ENCODE measurements around the gene RAB9A.
"Not testable (repeated sequence)": the region's sequence is repeated elsewhere in the genome, so short reads cannot be mapped to it uniquely, and the experiment has no call there.

Gene RAB9A

GRCh38 chrX:13726583-13726982 is 37.7 kb downstream of the RAB9A start:
- DNase-seq, H3K27ac Mint-ChIP-seq, H3K4me3 Mint-ChIP-seq, H3K9me3 Mint-ChIP-seq, CTCF ChIA-PET, H3K27me3 Mint-ChIP-seq: not testable (repeated sequence)
- Mint-ChIP-seq H3K4me1 (peaks cover 69% of the 10 kb centered on the region), H3K36me3 (peaks cover 77% of the 10 kb centered on the region)

DNA sequence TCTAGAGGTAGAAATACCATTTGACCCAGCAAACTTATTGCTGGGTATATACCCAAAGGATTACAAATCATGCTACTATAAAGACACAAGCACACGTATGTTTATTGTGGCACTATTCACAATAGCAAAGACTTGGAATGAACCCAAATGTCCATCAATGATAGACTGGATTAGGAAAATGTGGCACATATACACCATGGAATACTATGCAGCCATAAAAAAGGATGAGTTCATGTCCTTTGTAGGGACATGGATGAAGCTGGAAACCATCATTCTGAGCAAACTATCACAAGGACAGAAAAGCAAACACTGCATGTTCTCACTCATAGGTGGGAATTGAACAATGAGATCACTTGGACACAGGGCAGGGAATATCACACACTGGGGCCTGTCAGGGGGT is 41.6 kb downstream of the RAB9A start:
- H3K27ac Mint-ChIP-seq, DNase-seq, H3K9me3 Mint-ChIP-seq, H3K4me3 Mint-ChIP-seq, H3K27me3 Mint-ChIP-seq, CTCF ChIA-PET: not testable (repeated sequence)
- Mint-ChIP-seq H3K4me1 (peaks cover 73% of the 10 kb centered on the region), H3K36me3 (peaks cover 74% of the 10 kb centered on the region)

- Mint-ChIP-seq H3K36me3 (peaks cover 60% of the 10 kb centered on the region), H3K4me1 (peaks cover 68% of the 10 kb centered on the region), H3K9me3 (peaks cover 4% of the 10 kb centered on the region), H3K27me3 (no peaks in the 10 kb centered on the region), H3K27ac (peak overlapping the region; percentile 22), H3K4me3 (peak overlapping the region; percentile 99)
- CTCF ChIA-PET: no interaction called here
- no peak for DNase-seq
Measured at GRCh38 chrX:13732246-13733067, 43.5 kb downstream of the RAB9A start.

DNA sequence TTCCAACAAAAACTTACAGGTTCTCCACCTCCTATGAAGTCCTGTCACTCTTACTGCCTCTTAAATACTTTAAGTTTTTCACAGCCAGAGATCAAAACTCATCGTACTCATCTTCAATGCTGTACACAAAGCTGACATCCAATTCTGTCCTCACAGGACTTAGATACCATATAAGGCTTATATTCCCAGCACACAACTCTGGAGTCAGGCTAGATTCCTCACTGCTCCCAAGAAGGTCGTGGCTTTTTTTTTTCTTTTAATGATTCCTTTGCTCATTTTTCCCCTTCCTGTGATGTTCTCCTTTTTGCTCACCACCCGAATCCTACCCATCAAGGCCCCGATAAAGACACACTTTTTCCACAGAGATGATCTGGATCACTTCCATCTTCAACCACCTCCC is 44.6 kb downstream of the RAB9A start:
- CTCF ChIA-PET: no interaction called here
- H3K36me3 Mint-ChIP-seq: peaks cover 50% of the 10 kb centered on the region
- H3K4me1 Mint-ChIP-seq: peaks cover 59% of the 10 kb centered on the region
- peak overlapping the region; percentile 97 for H3K27ac Mint-ChIP-seq
- no peaks in the 10 kb centered on the region for H3K27me3 Mint-ChIP-seq
- peak overlapping the region; percentile 99 for H3K4me3 Mint-ChIP-seq
- no peak for DNase-seq
- H3K9me3 Mint-ChIP-seq: peaks cover 2% of the 10 kb centered on the region

DNA sequence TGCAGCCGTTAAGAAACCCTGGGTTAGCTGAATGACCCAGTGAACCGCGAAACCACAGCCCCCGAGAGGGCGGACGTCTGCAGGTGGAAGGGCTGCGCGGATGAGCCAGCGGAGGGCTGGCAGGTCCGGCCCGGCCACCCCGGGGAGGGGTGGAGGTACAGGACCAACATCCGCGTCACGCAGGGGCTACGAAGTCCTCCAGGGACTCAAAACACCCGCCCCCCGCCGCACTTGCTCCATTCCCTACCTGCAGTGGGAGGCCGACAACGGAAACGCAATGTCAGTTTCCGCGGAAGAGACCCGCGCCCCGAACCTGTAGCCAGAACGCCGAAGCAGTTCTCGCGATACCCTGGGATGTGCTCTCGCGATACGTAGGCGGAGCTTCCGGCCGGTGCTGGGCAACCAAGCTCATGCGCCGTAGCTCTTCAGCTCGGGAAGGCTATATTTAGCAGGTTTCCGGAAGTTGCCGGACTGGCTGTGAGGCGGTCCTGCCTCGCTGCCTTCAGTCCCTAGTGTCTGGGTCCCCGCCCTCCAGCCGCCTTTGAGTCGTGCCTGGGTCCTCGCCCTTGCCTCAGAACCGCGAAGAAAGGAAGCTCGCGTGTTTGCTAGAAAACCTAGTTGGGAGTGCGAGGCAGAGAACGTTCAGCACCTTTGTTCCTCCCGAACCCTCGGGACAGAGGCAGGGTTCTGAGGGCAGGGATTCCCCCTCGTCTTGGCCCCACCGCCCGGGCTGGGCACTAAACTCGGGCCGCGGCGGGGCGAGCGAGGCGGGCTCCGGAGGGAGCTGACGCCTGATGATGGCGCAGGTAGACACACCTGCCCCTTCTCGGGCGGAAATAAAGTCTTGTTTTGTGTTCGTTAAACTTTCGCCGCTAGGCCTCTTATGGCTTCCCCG is 45.6 kb downstream of the RAB9A start, which contains the start of the genes OFD1 and TRAPPC2:
OFD1 (plus strand) TSS at position 471 of the 895 bp plus-strand sequence; CDS start at position 795, 324 bp downstream.
TRAPPC2 (minus strand) TSS at position 343 of the 895 bp plus-strand sequence. CDS start 14,657 bp downstream, outside the sequence.
- Mint-ChIP-seq H3K4me1 (peaks cover 54% of the 10 kb centered on the region), H3K9me3 (peaks cover 2% of the 10 kb centered on the region), H3K36me3 (peaks cover 41% of the 10 kb centered on the region), H3K27me3 (no peaks in the 10 kb centered on the region), H3K27ac (peak within 1 kb of the TSS; percentile 97), H3K4me3 (peak within 1 kb of the TSS; percentile 99)
- peak; percentile 94 for DNase-seq
- CTCF ChIA-PET: interaction anchor here (0.8 to 1.2 kb wide), 2 partner anchors 12 kb away, joined by 3 read pairs; no protein-coding TSS in a partner anchor

- no peak for DNase-seq
- CTCF ChIA-PET: interaction anchor here (0.6 to 1.3 kb wide), 2 partner anchors 96 to 310 kb away, joined by 3 to 4 read pairs; no protein-coding TSS in a partner anchor
- H3K36me3 Mint-ChIP-seq: peaks cover 26% of the 10 kb centered on the region
- no peak overlapping the region for H3K4me3 Mint-ChIP-seq
- H3K27me3 Mint-ChIP-seq: no peaks in the 10 kb centered on the region
- peaks cover 32% of the 10 kb centered on the region for H3K4me1 Mint-ChIP-seq
- no peaks in the 10 kb centered on the region for H3K9me3 Mint-ChIP-seq
- H3K27ac Mint-ChIP-seq: peak overlapping the region; percentile 94
Measured at GRCh38 chrX:13741695-13742094, 52.8 kb downstream of the RAB9A start.

- peak; percentile 53 for DNase-seq
- CTCF ChIA-PET: no interaction called here
- H3K27ac Mint-ChIP-seq: peak overlapping the region; percentile 94
- no peaks in the 10 kb centered on the region for H3K9me3 Mint-ChIP-seq
- peaks cover 32% of the 10 kb centered on the region for H3K36me3 Mint-ChIP-seq
- peaks cover 26% of the 10 kb centered on the region for H3K4me1 Mint-ChIP-seq
- peak overlapping the region; percentile 43 for H3K4me3 Mint-ChIP-seq
- no peaks in the 10 kb centered on the region for H3K27me3 Mint-ChIP-seq
Measured at GRCh38 chrX:13742397-13743176, 53.7 kb downstream of the RAB9A start.

- Mint-ChIP-seq H3K27me3 (no peaks in the 10 kb centered on the region), H3K36me3 (peaks cover 37% of the 10 kb centered on the region), H3K4me3 (no peak overlapping the region), H3K4me1 (peaks cover 24% of the 10 kb centered on the region), H3K27ac (no peak overlapping the region), H3K9me3 (no peaks in the 10 kb centered on the region)
- DNase-seq: peak; percentile 46
- CTCF ChIA-PET: interaction anchor here (0.9 to 1.0 kb wide), 2 partner anchors 15 to 60 kb away, joined by 3 read pairs; no protein-coding TSS in a partner anchor
Measured at GRCh38 chrX:13747836-13748235, 58.9 kb downstream of the RAB9A start.

DNA sequence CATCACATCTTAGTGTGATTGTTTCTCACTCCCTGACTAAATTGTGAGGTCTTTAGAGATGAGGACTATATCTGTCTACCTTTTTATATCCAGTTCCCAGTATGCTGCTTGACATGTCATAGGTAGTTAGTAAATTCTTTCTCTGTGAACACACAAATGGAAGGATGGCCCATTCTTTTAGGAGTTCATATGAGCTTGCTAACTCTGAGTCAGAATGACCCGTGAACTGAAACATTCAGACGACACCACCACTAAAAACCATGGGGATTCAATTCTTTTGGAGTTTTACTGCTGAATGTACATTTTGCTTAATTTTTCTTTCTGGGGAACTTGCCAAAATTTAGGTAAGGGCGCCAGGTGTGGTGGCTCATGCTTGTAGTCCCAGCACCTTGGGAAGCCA is 59.6 kb downstream of the RAB9A start:
- Mint-ChIP-seq H3K9me3 (no peaks in the 10 kb centered on the region), H3K27ac (no peak overlapping the region), H3K36me3 (peaks cover 41% of the 10 kb centered on the region), H3K4me1 (peaks cover 22% of the 10 kb centered on the region), H3K27me3 (no peaks in the 10 kb centered on the region), H3K4me3 (no peak overlapping the region)
- no peak for DNase-seq
- CTCF ChIA-PET: interaction anchor here (1.0 to 2.4 kb wide), 2 partner anchors 60 to 283 kb away, joined by 3 to 7 read pairs; no protein-coding TSS in a partner anchor

GRCh38 chrX:13750204-13750603 is 61.3 kb downstream of the RAB9A start:
- Mint-ChIP-seq H3K4me3 (no peak overlapping the region), H3K4me1 (peaks cover 24% of the 10 kb centered on the region), H3K27me3 (no peaks in the 10 kb centered on the region), H3K36me3 (peaks cover 39% of the 10 kb centered on the region), H3K27ac (no peak overlapping the region), H3K9me3 (no peaks in the 10 kb centered on the region)
- CTCF ChIA-PET: interaction anchor here (1.3 to 2.4 kb wide), 3 partner anchors 88 to 282 kb away, joined by 4 to 7 read pairs (median 5); no protein-coding TSS in a partner anchor
- no peak for DNase-seq

- Mint-ChIP-seq H3K4me3 (no peak overlapping the region), H3K27ac (no peak overlapping the region), H3K27me3 (no peaks in the 10 kb centered on the region), H3K4me1 (peaks cover 28% of the 10 kb centered on the region), H3K9me3 (no peaks in the 10 kb centered on the region), H3K36me3 (peaks cover 36% of the 10 kb centered on the region)
- CTCF ChIA-PET: interaction anchor here (1.4 kb wide), 1 partner anchor 95 kb away, joined by 4 read pairs; no protein-coding TSS in a partner anchor
- DNase-seq: no peak
Measured at GRCh38 chrX:13750812-13751211, 61.9 kb downstream of the RAB9A start.

DNA sequence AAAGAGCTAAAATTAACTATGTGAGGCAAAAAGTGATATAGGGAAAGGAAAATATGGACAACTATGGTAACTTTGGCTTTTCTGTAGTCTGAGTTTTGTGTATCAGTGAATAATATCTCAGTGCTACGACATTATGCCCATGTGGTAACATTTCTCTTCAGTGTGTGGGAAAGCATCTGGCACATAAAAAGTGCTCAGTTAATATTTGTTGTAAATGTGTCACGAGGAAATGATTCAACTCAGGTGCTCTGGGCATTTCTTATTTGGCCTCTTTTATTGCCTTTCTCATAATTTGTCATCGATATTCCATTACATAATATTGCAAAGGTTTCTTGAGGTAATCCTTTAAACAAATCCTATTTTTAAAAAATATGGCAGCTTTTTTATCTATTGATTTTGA is 63.2 kb downstream of the RAB9A start:
- Mint-ChIP-seq H3K27me3 (no peaks in the 10 kb centered on the region), H3K4me3 (no peak overlapping the region), H3K4me1 (peaks cover 28% of the 10 kb centered on the region), H3K36me3 (peaks cover 29% of the 10 kb centered on the region), H3K27ac (no peak overlapping the region), H3K9me3 (no peaks in the 10 kb centered on the region)
- CTCF ChIA-PET: no interaction called here
- no peak for DNase-seq

GRCh38 chrX:13752646-13753045 is 63.7 kb downstream of the RAB9A start:
- CTCF ChIA-PET: interaction anchor here (0.6 kb wide), 1 partner anchor 90 kb away, joined by 3 read pairs; no protein-coding TSS in a partner anchor
- H3K36me3 Mint-ChIP-seq: peaks cover 24% of the 10 kb centered on the region
- no peak overlapping the region for H3K4me3 Mint-ChIP-seq
- no peaks in the 10 kb centered on the region for H3K9me3 Mint-ChIP-seq
- no peaks in the 10 kb centered on the region for H3K27me3 Mint-ChIP-seq
- H3K27ac Mint-ChIP-seq: no peak overlapping the region
- H3K4me1 Mint-ChIP-seq: peaks cover 27% of the 10 kb centered on the region
- DNase-seq: no peak
